ENCODE data around the gene KSR2.
A peak's percentile ranks its signal among the peaks of the same experiment; 100 is the strongest.

KSR2 gene

GRCh38 chr12:117968151-117968789, 520 bp downstream of the KSR2 start:
- DNase-seq, result peak in 5 of 58 donors; percentile 3 to 32 (median 4)

DNA sequence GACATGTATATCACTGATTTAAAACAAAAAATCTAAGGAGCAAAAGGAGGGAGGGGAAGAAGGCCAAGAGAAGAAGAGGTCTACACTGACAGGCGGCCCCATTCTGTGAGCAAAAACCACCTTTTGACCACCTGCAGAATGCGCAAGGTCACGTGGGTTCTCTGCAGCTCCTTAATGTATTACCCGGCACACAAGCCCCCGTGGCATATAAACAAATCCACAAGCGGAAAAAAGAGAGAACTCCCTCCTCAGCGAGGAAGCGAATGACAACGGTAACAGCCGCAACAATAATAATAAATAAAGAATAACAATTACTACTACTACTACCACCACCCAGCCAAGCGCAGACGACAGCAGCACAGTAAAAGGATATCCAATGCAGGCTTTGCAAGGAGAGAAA, 1.3 kb downstream of the KSR2 start:
- DNase-seq, result peak in 8 of 58 donors; percentile 1 to 19 (median 8)

DNA sequence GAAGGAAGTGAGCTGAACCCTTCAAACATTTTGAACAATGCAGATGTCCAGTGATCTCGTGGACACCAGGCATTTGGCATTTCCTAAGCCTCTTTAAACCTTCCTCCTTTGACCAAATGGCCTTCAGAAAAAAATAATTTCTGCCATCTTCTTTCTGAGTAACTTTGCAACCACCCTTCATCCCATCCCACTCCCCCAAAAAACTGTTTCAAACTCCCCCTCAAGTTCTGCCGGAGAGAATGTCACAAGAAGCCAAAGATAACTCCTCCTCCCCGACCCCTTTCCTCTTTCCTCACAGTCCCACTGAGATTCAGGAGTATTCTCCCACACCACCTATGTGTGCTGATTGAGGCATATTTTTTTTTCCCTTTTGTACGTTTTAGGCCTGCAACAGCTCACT, 1.7 kb downstream of the KSR2 start:
- no peak for DNase-seq

DNA sequence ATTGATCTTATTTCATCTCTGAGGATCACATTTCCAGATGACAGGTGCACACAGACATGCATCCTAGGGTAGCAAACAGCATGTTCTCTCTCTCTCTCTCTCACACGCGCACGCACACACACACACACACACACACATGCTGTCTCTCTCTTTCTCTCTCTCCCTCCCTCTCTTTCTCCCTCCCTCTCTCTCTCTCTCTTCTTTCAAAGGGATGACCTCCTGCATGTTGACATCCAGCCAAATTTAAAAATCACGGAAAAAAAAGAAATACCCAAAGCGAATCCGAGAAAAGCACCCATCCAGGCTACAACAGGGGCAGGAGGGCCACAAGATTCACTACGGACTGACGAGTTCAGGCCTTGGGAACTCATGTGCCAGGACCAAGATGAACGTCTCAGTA, 2.3 kb downstream of the KSR2 start:
- DNase-seq, result peak in 2 of 58 donors; percentile 14 to 25

DNA sequence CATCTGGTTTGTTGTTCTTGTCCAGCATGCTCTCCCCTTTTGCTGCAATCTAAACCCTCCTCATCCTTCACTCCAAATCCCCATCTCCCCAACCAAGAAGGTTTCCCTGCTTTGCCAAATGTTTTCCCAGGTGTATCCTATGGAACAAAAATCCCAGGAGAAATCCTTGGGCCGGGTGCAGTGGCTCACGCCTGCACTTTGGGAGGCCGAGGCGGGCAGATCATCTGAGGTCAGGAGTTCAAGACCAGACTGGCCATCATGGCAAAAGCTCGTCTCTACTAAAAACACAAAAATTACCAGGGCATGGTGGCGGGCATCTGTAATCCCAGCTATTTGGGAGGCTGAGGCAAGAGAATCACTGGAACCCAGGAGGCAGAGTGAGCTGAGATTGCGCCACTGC, 5.0 kb downstream of the KSR2 start:
- DNase-seq, result no peak

DNA sequence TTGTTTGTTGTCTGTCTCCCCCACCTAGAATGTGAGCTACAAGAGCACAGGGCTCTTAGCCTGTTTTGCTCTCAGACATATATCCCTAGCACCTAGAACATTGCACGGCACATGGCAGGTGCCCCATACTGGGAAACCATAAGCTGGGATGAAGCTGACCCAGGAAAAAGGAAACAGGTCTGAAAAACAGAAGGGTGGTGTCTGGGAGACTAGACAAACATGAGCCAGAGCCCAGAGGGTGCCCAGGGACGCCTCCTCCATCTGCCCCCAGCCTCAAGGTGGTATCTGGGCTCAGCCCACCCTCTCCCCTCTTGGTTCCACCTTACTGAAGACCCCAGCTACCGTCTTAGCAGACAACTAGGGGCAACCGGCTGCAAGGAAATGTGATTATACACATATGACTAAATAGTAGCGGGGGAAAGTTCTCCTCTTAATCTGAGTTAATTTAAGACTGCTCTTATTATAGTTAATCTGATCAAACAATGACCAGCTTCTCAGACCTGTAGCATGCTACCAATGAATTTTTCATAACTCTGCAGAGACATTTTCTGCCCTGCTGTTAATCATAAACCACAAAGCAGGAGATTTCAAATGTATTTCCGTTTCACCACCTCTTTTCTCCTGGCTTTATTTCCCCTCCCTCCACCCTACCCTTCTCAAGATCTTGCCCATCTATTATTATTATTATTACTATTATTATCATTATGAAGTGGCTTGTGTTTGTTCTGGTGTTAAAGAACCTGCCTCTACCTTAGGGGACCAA, 31.9 kb downstream of the KSR2 start:
- no peak for DNase-seq

DNA sequence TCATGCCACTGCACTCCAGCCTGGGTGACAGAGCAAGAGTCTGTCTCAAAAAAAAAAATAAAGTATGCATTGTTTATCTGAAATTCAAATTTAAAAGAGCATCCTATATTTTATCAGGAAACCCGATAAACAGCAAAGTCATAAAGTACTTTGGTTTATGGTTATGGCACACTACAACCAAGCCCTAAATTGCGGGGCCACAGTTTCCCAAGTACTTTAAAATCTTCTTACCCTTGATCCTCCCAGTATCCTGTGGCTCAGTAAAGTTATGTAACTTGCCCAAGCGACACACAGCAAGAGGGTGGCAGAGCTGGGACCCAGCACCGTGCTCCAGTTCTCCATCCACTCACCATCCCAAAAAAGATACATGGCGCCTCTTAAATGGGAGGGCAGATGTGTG, 35.2 kb downstream of the KSR2 start:
- DNase-seq, result no peak

GRCh38 chr12:117926391-117926899, 42.3 kb downstream of the KSR2 start:
- DNase-seq, result no peak

- DNase-seq, result peak in 6 of 58 donors; percentile 2 to 20 (median 5)
Measured at GRCh38 chr12:117921929-117922777, 46.6 kb downstream of the KSR2 start.

DNA sequence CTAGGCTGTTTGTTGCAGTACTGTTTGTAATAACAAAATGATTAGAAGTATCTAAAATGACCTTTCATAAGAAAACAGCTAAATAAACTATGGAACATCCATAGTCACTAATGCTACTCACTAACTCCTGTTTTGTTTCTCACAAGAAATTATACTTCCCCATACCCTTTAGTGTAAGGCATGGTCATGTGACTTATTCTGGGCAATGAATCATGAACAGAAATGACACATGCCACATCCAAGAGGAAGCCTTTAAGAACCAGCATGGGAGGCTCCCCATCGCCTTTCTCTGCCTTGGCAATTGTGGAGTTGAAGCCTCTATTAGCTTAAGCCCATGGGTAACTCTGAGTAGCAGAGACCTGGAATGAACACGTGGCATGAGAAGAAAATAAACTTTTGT, 49.3 kb downstream of the KSR2 start:
- DNase-seq, result no peak

DNA sequence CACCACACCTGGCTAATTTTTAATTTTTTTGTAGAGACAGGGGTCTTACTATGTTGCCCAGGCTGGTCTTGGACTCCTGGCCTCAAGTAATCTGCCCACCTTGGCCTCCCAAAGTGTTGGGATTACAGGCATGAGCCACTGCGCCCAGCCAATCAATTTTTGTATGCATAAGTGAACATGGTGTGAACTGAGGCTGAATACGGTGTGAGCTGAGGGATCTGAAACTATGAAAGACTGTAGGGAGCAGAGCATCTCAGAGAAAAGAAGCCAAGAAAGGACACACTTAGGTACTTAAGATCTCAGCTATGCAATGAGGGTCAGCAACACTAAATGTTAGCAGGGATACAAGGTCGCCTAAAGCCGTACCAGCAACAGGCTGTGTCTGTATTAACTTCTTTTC, 54.1 kb downstream of the KSR2 start:
- DNase-seq, result no peak

GRCh38 chr12:117912756-117913155, 56.0 kb downstream of the KSR2 start:
- DNase-seq, result no peak

- no peak for DNase-seq
Measured at GRCh38 chr12:117908411-117908810, 60.4 kb downstream of the KSR2 start.

- DNase-seq, result no peak
Measured at GRCh38 chr12:117907108-117907689, 61.6 kb downstream of the KSR2 start.

DNA sequence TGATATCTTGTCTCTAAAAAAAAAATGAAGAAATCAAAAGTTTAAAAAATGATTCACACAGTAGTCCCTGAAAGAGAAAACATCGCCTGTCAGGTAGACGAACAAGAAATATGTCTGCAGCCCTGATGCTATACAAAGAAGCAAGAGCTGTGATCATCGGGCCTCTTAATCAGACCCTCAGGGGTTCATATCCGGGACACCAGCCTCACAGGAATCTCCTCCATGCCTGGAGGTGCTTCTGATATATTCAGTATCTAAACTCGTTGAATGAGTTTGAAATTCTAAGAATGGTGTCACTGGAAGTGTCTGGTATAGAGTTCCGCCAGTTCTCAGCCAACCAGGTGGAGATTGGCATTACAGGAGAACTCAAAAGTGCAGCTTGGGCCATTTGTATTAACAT, 64.7 kb downstream of the KSR2 start:
- no peak for DNase-seq

DNA sequence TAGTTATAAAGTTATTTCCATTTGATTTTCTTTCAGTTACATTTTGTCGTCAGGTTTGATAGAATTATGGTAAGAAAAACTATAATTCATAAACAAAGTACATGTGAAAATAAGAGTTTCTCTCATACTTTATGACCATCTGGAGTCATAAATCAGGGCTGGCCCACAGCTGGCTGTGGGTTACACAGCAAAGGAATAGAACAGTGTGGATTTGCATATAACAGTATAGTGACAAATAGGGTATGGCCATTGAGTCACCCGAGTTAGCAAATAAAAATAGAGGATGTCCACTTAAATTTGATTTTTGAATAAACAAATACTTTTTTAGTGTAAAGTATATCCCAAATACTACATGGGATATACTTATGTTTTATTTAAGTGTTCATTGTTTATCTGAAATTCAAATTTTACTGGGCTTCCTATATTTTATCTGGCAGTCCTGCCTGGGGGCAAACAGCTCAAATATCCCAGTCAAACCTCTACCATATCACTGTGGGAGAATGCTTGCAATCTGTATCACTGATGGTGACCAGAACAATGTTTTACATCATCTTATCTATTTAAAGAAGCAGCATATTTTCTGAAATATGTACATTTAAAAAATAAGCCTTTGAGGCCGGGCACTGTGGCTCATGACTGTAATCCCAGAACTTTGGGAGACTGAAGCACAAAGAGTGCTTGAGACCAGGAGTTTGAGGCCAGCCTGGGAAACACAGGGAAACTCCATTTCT, 65.5 kb downstream of the KSR2 start:
- DNase-seq, result no peak

GRCh38 chr12:117901631-117902030, 67.2 kb downstream of the KSR2 start:
- DNase-seq, result no peak

- no peak for DNase-seq
Measured at GRCh38 chr12:117900561-117900960, 68.2 kb downstream of the KSR2 start.

DNA sequence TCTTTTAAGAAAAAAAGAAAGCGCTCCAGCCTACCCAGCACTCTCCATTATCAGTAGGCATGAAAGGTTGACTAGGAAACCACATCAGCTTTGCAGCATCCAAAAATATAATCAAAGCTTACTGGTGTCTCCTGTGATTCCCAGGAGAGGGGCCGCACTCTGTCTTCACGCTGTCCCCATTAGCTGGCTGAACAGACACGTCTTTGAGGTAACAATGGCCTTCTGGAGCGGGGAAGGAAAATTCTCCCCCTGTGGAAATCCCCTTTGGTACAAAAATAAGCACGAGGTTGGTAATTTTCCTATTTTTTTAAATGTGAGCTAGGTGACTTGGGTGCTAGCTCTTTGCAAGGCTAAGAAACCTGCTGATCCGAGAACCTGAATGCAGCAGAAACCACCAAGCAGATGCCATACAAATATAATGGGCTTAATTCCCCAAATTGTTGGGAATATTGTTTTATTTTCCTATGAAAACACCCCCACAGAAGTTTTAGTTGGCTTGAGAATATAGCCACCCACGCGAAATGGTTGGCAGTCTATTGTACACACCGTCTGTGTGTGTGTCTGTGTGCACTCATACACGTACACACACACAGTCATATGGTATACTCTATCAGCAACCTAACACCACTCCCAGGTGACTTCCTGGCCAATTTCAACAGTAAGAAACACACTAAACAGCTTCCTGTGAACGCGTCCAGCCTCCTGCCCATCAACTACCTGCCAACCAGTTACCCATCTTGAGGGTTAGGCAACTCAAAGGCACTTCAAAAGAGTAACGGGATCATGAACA, 71.2 kb downstream of the KSR2 start:
- DNase-seq, result no peak

GRCh38 chr12:117896009-117896408, 72.8 kb downstream of the KSR2 start:
- no peak for DNase-seq

Measured in anterior cingulate cortex (tissue), 58 donors.